RWPE1 (cell line): Measurements from ENCODE around the gene CNTN6.
A peak's percentile ranks its signal among the peaks of the same experiment; 100 is the strongest.

Experiments used
- CTCF ChIA-PET: fragments of 350-600 bp; sonication (Branson Sonifier 250); formaldehyde crosslinking; extraction: SDS; loops from one replicate; lab custom pipeline; 2021; lab: Yijun Ruan, JAX
- POLR2A ChIA-PET: fragments of 400-600 bp; formaldehyde crosslinking; extraction: SDS; loops from one replicate; lab custom pipeline; 2020; ENCODE audit warnings: antibody characterized with exemption; ENCODE audit not compliant: low non-redundant PET; lab: Yijun Ruan, JAX
- DNase-seq: peaks from one replicate; pipeline ENCODE4 v3.0.0; 2012; ENCODE audit warnings: low spot score
- H3K27ac ChIP-seq: fragments of 450-650 bp; 2 replicates; pipeline ENCODE4 v1.5.1; 2017
- CTCF ChIP-seq: fragments of 450-650 bp; conservative IDR thresholded peaks from 2 replicates; pipeline ENCODE4 v1.5.1; 2017; ENCODE audit warnings: low read depth, mild to moderate bottlenecking

The CNTN6 gene

GRCh38 chr3:1093217-1093616 is 393 bp downstream of the CNTN6 start:
- TF ChIP-seq CTCF = no peak
- H3K27ac ChIP-seq = no peak overlapping the region
- DNase-seq = no peak
- CTCF ChIA-PET = no interaction called here
- POLR2A ChIA-PET = no interaction called here

GRCh38 chr3:1103525-1103924 is 10.7 kb downstream of the CNTN6 start:
- POLR2A ChIA-PET = no interaction called here
- no peak for TF ChIP-seq CTCF
- H3K27ac ChIP-seq = no peak overlapping the region
- DNase-seq = no peak
- CTCF ChIA-PET = no interaction called here

GRCh38 chr3:1117843-1118473 is 25.1 kb downstream of the CNTN6 start:
- peak; percentile 3 for DNase-seq
- ChIA-PET POLR2A (no interaction called here), CTCF (no interaction called here)
- no peak for TF ChIP-seq CTCF
- H3K27ac ChIP-seq = no peak overlapping the region

- ChIA-PET CTCF (no interaction called here), POLR2A (no interaction called here)
- TF ChIP-seq CTCF = no peak
- no peak overlapping the region for H3K27ac ChIP-seq
- no peak for DNase-seq
These were observed 38.3 kb downstream of the CNTN6 start for GRCh38 chr3:1131166-1131565.

GRCh38 chr3:1135194-1135593 is 42.4 kb downstream of the CNTN6 start:
- POLR2A ChIA-PET = no interaction called here
- no peak for TF ChIP-seq CTCF
- CTCF ChIA-PET = no interaction called here
- H3K27ac ChIP-seq = no peak overlapping the region
- no peak for DNase-seq

GRCh38 chr3:1138036-1138435 is 45.2 kb downstream of the CNTN6 start:
- ChIA-PET CTCF (no interaction called here), POLR2A (no interaction called here)
- TF ChIP-seq CTCF = no peak
- DNase-seq = no peak
- no peak overlapping the region for H3K27ac ChIP-seq

- no peak overlapping the region for H3K27ac ChIP-seq
- no peak for DNase-seq
- TF ChIP-seq CTCF = no peak
- ChIA-PET CTCF (no interaction called here), POLR2A (no interaction called here)
These were observed 46.2 kb downstream of the CNTN6 start for GRCh38 chr3:1139071-1139470.
